AML-193 (cell line): ENCODE measurements around the gene CEP57.
"Not testable (repeated sequence)": the region's sequence is repeated elsewhere in the genome, so short reads cannot be mapped to it uniquely, and the experiment has no call there.

ENCODE experiments used
- DNase-seq, 2 experiments: peaks; one replicate each; lab custom pipeline; 2025; lab: John Stamatoyannopoulos, UW

CEP57 gene

DNA sequence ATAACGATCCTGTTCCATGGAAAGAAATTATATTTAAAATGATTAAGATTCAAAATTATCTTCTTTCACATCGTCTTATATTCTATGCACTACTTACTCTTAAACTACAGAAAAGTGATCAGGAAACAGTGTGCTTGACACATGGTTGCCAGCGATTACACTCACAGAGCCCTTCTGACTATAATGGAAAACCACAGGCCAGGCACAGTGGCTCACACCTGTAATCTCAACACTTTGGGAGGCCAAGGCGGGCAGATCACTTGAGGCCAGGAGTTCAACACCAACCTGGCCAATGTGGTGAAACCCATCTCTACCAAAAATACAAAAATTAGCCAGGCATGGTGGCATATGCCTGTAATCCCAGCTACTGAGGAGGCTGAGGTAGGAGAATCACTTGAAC is 69.7 kb downstream of the CEP57 start:
- not testable (repeated sequence) for DNase-seq

DNA sequence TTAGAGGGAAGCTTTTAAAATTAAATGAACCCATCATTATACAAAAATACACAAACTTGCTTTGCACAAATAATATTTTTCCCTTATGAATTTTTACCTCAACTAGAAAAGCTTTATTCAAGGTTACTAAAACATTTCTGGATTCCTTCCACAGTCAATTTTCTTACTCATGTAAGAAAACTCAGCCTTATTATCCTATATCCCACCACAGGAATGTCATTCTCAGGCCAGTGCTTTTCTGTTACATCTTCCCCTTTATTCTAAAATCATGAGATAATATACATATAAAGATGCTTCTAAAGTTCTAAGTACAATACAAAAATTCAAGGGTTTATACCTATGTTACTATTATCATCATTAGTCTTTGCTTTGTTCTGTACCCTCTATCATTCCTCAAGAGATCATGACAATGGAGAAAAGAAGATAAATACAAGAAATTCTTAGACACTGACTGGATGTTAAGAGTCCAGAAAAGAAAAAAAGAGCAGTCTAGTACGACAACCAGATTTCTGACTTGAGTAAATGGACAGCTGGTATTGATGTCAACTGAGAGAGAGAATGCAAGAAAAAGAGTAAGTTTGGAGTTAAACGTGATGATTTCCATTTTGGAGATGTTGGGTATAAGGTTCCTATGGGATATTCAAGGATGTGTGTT is 73.3 kb downstream of the CEP57 start:
- DNase-seq: no peak

DNA sequence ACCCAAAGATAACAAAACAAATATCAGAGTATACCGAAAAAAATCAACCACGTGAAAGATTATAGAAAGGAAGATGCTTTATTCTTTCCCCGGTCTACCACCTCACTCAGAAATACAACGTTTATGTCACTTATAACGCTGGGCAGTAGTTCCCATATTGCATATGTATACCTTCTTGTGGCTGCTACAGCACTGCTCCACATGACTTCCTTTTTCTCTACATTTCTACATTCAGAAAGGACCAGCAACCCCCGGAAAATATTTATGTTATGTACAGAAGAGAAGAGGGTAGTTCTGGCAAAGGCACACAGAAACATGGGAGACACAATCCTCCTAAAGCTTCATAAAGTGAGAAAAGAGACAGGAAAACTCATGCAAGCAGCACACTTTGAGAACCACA is 76.8 kb downstream of the CEP57 start:
- no peak for DNase-seq

DNA sequence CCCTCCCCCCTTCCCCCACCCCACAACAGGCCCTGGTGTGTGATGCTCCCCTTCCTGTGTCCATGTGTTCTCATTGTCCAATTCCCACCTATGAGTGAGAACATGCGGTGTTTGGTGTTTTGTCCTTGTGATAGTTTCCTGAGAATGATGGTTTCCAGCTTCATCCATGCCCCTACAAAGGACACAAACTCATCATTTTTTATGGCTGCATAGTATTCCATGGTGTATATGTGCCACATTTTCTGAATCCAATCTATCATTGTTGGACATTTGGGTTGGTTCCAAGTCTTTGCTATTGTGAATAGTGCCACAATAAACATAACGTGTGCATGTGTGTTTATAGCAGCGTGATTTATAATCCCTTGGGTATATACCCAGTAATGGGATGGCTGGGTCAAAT is 80.6 kb downstream of the CEP57 start:
- DNase-seq: not testable (repeated sequence)

DNA sequence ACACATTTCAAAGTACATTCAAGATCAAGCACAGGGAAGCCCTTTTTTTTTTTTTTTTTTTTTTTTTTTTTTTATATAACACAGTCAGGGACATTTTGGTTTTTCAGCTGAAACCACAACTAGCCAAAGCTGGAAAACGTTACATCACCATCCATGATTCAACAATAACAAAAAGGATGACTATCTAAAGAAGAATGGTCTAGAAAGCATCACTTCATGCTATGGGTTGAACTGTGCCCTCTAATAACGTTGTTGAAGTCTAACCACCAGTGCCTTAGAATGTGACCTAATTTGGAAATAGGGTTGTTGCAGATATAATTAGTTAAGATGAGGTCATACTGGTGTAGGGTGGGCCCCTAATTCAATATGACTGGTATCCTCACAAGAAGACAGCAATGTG is 87.0 kb downstream of the CEP57 start:
- DNase-seq: no peak
